Measurements from ENCODE around the gene PC.

Gene PC

GRCh38 chr11:66915046-66915832 lies 42.9 kb downstream of the PC start:
- Histone ChIP-seq H3K4me3 (ENCODE audit: low read length in 2 of 2) (no peak overlapping the region), H3K27me3 (ENCODE audit: control insufficient read depth in 2 of 2, insufficient read depth in 2 of 2, low read length in 2 of 2) (no peaks in the 10 kb centered on the region), H3K9ac (ENCODE audit: low read depth in 1 of 2, low read length in 2 of 2) (peak overlapping the region in 1 of 2 donors; percentile 9), H3K36me3 (ENCODE audit: control insufficient read depth in 2 of 2, insufficient read depth in 2 of 2, low read length in 2 of 2) (no peaks in the 10 kb centered on the region), H3K4me1 (ENCODE audit: control insufficient read depth in 2 of 2, insufficient read depth in 2 of 2, low read length in 2 of 2) (peaks cover 6 to 10% of the 10 kb centered on the region in 2 donors), H3K27ac (ENCODE audit: low read depth in 2 of 2, low read length in 2 of 2) (peak overlapping the region; percentile 6 to 23), H3K9me3 (ENCODE audit: control insufficient read depth in 2 of 2, low read length in 2 of 2) (no peaks in the 10 kb centered on the region)

GRCh38 chr11:66914505-66914904 lies 43.7 kb downstream of the PC start:
- H3K27me3 ChIP-seq (ENCODE audit: control insufficient read depth in 2 of 2, insufficient read depth in 2 of 2, low read length in 2 of 2): no peaks in the 10 kb centered on the region
- H3K27ac ChIP-seq (ENCODE audit: low read depth in 2 of 2, low read length in 2 of 2): no peak overlapping the region
- H3K9me3 ChIP-seq (ENCODE audit: control insufficient read depth in 2 of 2, low read length in 2 of 2): no peaks in the 10 kb centered on the region
- H3K9ac ChIP-seq (ENCODE audit: low read depth in 1 of 2, low read length in 2 of 2): no peak overlapping the region
- H3K4me1 ChIP-seq (ENCODE audit: control insufficient read depth in 2 of 2, insufficient read depth in 2 of 2, low read length in 2 of 2): peaks cover 6 to 10% of the 10 kb centered on the region in 2 donors
- H3K4me3 ChIP-seq (ENCODE audit: low read length in 2 of 2): no peak overlapping the region
- no peaks in the 10 kb centered on the region for H3K36me3 ChIP-seq (ENCODE audit: control insufficient read depth in 2 of 2, insufficient read depth in 2 of 2, low read length in 2 of 2)

GRCh38 chr11:66912911-66913310 lies 45.3 kb downstream of the PC start:
- H3K9me3 ChIP-seq (ENCODE audit: control insufficient read depth in 2 of 2, low read length in 2 of 2): no peaks in the 10 kb centered on the region
- no peak overlapping the region for H3K9ac ChIP-seq (ENCODE audit: low read depth in 1 of 2, low read length in 2 of 2)
- no peak overlapping the region for H3K27ac ChIP-seq (ENCODE audit: low read depth in 2 of 2, low read length in 2 of 2)
- H3K36me3 ChIP-seq (ENCODE audit: control insufficient read depth in 2 of 2, insufficient read depth in 2 of 2, low read length in 2 of 2): no peaks in the 10 kb centered on the region
- H3K4me3 ChIP-seq (ENCODE audit: low read length in 2 of 2): no peak overlapping the region
- H3K4me1 ChIP-seq (ENCODE audit: control insufficient read depth in 2 of 2, insufficient read depth in 2 of 2, low read length in 2 of 2): peaks cover 6 to 10% of the 10 kb centered on the region in 2 donors
- H3K27me3 ChIP-seq (ENCODE audit: control insufficient read depth in 2 of 2, insufficient read depth in 2 of 2, low read length in 2 of 2): no peaks in the 10 kb centered on the region

- Histone ChIP-seq H3K9ac (ENCODE audit: low read depth in 1 of 2, low read length in 2 of 2) (no peak overlapping the region), H3K36me3 (ENCODE audit: control insufficient read depth in 2 of 2, insufficient read depth in 2 of 2, low read length in 2 of 2) (no peaks in the 10 kb centered on the region), H3K4me1 (ENCODE audit: control insufficient read depth in 2 of 2, insufficient read depth in 2 of 2, low read length in 2 of 2) (peaks cover 6 to 10% of the 10 kb centered on the region in 2 donors), H3K27me3 (ENCODE audit: control insufficient read depth in 2 of 2, insufficient read depth in 2 of 2, low read length in 2 of 2) (no peaks in the 10 kb centered on the region), H3K9me3 (ENCODE audit: control insufficient read depth in 2 of 2, low read length in 2 of 2) (no peaks in the 10 kb centered on the region), H3K4me3 (ENCODE audit: low read length in 2 of 2) (no peak overlapping the region), H3K27ac (ENCODE audit: low read depth in 2 of 2, low read length in 2 of 2) (no peak overlapping the region)
Observed at GRCh38 chr11:66912361-66912760, 45.8 kb downstream of the PC start.

GRCh38 chr11:66910669-66911068 lies 47.5 kb downstream of the PC start:
- Histone ChIP-seq H3K36me3 (ENCODE audit: control insufficient read depth in 2 of 2, insufficient read depth in 2 of 2, low read length in 2 of 2) (no peaks in the 10 kb centered on the region), H3K27me3 (ENCODE audit: control insufficient read depth in 2 of 2, insufficient read depth in 2 of 2, low read length in 2 of 2) (no peaks in the 10 kb centered on the region), H3K9me3 (ENCODE audit: control insufficient read depth in 2 of 2, low read length in 2 of 2) (no peaks in the 10 kb centered on the region), H3K9ac (ENCODE audit: low read depth in 1 of 2, low read length in 2 of 2) (no peak overlapping the region), H3K4me3 (ENCODE audit: low read length in 2 of 2) (no peak overlapping the region), H3K27ac (ENCODE audit: low read depth in 2 of 2, low read length in 2 of 2) (no peak overlapping the region), H3K4me1 (ENCODE audit: control insufficient read depth in 2 of 2, insufficient read depth in 2 of 2, low read length in 2 of 2) (peaks cover 6 to 14% of the 10 kb centered on the region in 2 donors)

GRCh38 chr11:66910016-66910415 lies 48.2 kb downstream of the PC start:
- Histone ChIP-seq H3K4me3 (ENCODE audit: low read length in 2 of 2) (no peak overlapping the region), H3K27me3 (ENCODE audit: control insufficient read depth in 2 of 2, insufficient read depth in 2 of 2, low read length in 2 of 2) (no peaks in the 10 kb centered on the region), H3K9me3 (ENCODE audit: control insufficient read depth in 2 of 2, low read length in 2 of 2) (no peaks in the 10 kb centered on the region), H3K36me3 (ENCODE audit: control insufficient read depth in 2 of 2, insufficient read depth in 2 of 2, low read length in 2 of 2) (no peaks in the 10 kb centered on the region), H3K27ac (ENCODE audit: low read depth in 2 of 2, low read length in 2 of 2) (no peak overlapping the region), H3K9ac (ENCODE audit: low read depth in 1 of 2, low read length in 2 of 2) (no peak overlapping the region), H3K4me1 (ENCODE audit: control insufficient read depth in 2 of 2, insufficient read depth in 2 of 2, low read length in 2 of 2) (peaks cover 0 to 7% of the 10 kb centered on the region in 2 donors)

GRCh38 chr11:66909181-66909580 lies 49.0 kb downstream of the PC start:
- Histone ChIP-seq H3K9me3 (ENCODE audit: control insufficient read depth in 2 of 2, low read length in 2 of 2) (no peaks in the 10 kb centered on the region), H3K27me3 (ENCODE audit: control insufficient read depth in 2 of 2, insufficient read depth in 2 of 2, low read length in 2 of 2) (no peaks in the 10 kb centered on the region), H3K36me3 (ENCODE audit: control insufficient read depth in 2 of 2, insufficient read depth in 2 of 2, low read length in 2 of 2) (no peaks in the 10 kb centered on the region), H3K9ac (ENCODE audit: low read depth in 1 of 2, low read length in 2 of 2) (no peak overlapping the region), H3K4me1 (ENCODE audit: control insufficient read depth in 2 of 2, insufficient read depth in 2 of 2, low read length in 2 of 2) (peaks cover 0 to 7% of the 10 kb centered on the region in 2 donors), H3K27ac (ENCODE audit: low read depth in 2 of 2, low read length in 2 of 2) (no peak overlapping the region), H3K4me3 (ENCODE audit: low read length in 2 of 2) (no peak overlapping the region)

GRCh38 chr11:66907751-66908630 lies 50.2 kb downstream of the PC start:
- Histone ChIP-seq H3K9me3 (ENCODE audit: control insufficient read depth in 2 of 2, low read length in 2 of 2) (no peaks in the 10 kb centered on the region), H3K27ac (ENCODE audit: low read depth in 2 of 2, low read length in 2 of 2) (no peak overlapping the region), H3K4me1 (ENCODE audit: control insufficient read depth in 2 of 2, insufficient read depth in 2 of 2, low read length in 2 of 2) (peaks cover 0 to 7% of the 10 kb centered on the region in 2 donors), H3K36me3 (ENCODE audit: control insufficient read depth in 2 of 2, insufficient read depth in 2 of 2, low read length in 2 of 2) (no peaks in the 10 kb centered on the region), H3K4me3 (ENCODE audit: low read length in 2 of 2) (no peak overlapping the region), H3K9ac (ENCODE audit: low read depth in 1 of 2, low read length in 2 of 2) (no peak overlapping the region), H3K27me3 (ENCODE audit: control insufficient read depth in 2 of 2, insufficient read depth in 2 of 2, low read length in 2 of 2) (no peaks in the 10 kb centered on the region)

- Histone ChIP-seq H3K9ac (ENCODE audit: low read depth in 1 of 2, low read length in 2 of 2) (peak overlapping the region in 1 of 2 donors; percentile 0), H3K4me3 (ENCODE audit: low read length in 2 of 2) (no peak overlapping the region), H3K27me3 (ENCODE audit: control insufficient read depth in 2 of 2, insufficient read depth in 2 of 2, low read length in 2 of 2) (no peaks in the 10 kb centered on the region)
Observed at GRCh38 chr11:66906061-66906733, 52.0 kb downstream of the PC start.

GRCh38 chr11:66905631-66906030 lies 52.6 kb downstream of the PC start:
- no peak overlapping the region for H3K9ac ChIP-seq (ENCODE audit: low read depth in 1 of 2, low read length in 2 of 2)
- no peak overlapping the region for H3K4me3 ChIP-seq (ENCODE audit: low read length in 2 of 2)
- peaks cover 0 to 7% of the 10 kb centered on the region in 2 donors for H3K4me1 ChIP-seq (ENCODE audit: control insufficient read depth in 2 of 2, insufficient read depth in 2 of 2, low read length in 2 of 2)
- H3K9me3 ChIP-seq (ENCODE audit: control insufficient read depth in 2 of 2, low read length in 2 of 2): no peaks in the 10 kb centered on the region
- no peaks in the 10 kb centered on the region for H3K36me3 ChIP-seq (ENCODE audit: control insufficient read depth in 2 of 2, insufficient read depth in 2 of 2, low read length in 2 of 2)
- H3K27ac ChIP-seq (ENCODE audit: low read depth in 2 of 2, low read length in 2 of 2): peak overlapping the region in 1 of 2 donors; percentile 10
- H3K27me3 ChIP-seq (ENCODE audit: control insufficient read depth in 2 of 2, insufficient read depth in 2 of 2, low read length in 2 of 2): no peaks in the 10 kb centered on the region

More at GRCh38 chr11:66906061-66906733, 52.0 kb downstream of the PC start:
- Histone ChIP-seq H3K27ac (ENCODE audit: low read depth in 2 of 2, low read length in 2 of 2) (peak overlapping the region in 1 of 2 donors; percentile 13), H3K36me3 (ENCODE audit: control insufficient read depth in 2 of 2, insufficient read depth in 2 of 2, low read length in 2 of 2) (no peaks in the 10 kb centered on the region), H3K9me3 (ENCODE audit: control insufficient read depth in 2 of 2, low read length in 2 of 2) (no peaks in the 10 kb centered on the region), H3K4me1 (ENCODE audit: control insufficient read depth in 2 of 2, insufficient read depth in 2 of 2, low read length in 2 of 2) (peaks cover 0 to 7% of the 10 kb centered on the region in 2 donors)
